ENCODE results near the gene DUOX1.

DNA sequence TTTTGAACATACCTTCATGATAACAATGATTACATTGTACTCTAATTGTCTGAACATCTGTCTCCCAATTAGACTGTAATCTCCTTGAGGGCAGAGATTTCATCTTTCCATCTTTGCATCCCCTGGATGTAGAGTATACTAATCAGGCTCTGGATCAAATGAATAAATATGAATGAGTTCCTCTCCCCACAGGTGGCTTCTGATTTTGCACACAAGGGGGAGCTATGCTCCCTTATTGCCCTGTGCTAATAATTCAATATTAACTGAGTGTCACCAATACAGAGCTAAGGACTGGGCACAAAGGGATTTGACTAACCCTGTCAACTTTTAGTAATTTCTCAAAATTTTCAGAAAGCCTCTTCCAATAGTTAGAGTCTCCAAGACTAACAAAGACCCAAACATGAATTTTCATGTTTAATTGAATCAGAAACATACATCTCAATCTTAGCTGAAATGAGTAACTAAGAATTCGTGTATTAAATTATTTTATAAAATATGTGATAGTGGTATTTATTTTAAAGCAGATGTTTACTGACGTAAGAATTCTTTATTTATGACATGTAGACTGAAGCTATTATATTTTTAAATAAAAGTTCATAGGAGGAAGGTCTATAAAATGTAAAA is 3.1 kb upstream of the DUOX1 start:
- TF ChIP-seq, protein P1, sequence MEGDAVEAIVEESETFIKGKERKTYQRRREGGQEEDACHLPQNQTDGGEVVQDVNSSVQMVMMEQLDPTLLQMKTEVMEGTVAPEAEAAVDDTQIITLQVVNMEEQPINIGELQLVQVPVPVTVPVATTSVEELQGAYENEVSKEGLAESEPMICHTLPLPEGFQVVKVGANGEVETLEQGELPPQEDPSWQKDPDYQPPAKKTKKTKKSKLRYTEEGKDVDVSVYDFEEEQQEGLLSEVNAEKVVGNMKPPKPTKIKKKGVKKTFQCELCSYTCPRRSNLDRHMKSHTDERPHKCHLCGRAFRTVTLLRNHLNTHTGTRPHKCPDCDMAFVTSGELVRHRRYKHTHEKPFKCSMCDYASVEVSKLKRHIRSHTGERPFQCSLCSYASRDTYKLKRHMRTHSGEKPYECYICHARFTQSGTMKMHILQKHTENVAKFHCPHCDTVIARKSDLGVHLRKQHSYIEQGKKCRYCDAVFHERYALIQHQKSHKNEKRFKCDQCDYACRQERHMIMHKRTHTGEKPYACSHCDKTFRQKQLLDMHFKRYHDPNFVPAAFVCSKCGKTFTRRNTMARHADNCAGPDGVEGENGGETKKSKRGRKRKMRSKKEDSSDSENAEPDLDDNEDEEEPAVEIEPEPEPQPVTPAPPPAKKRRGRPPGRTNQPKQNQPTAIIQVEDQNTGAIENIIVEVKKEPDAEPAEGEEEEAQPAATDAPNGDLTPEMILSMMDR (IDR thresholded peaks at IDR 0.05) = peak; percentile 36 to 59 (median 56)
- no peak for TF ChIP-seq POLR2AphosphoS5 (IDR thresholded peaks at IDR 0.05)
- TF ChIP-seq POLR2A (IDR thresholded peaks at IDR 0.05) = no peak
